HG03457 (cell line): ENCODE measurements around the gene ERP44.
"Not testable (repeated sequence)": the region's sequence is repeated elsewhere in the genome, so short reads cannot be mapped to it uniquely, and the experiment has no call there.

Experiments
- ATAC-seq: cut with Tn5 transposase; IDR thresholded peaks from one replicate; pipeline ENCODE4 v1.9.1; 2021; ENCODE audit warnings: moderate number of reproducible peaks; ENCODE audit not compliant: unreplicated experiment

ERP44 gene

GRCh38 chr9:100101608-100102007 lies 2.8 kb upstream of the ERP44 start:
- ATAC-seq, result no peak

- ATAC-seq, result no peak
These were observed 1.4 kb upstream of the ERP44 start for GRCh38 chr9:100100146-100100667.

GRCh38 chr9:100099722-100100042 lies 882 bp upstream of the ERP44 start:
- no peak for ATAC-seq

- ATAC-seq, result peak; percentile 5
These were observed 534 bp downstream of the ERP44 start for GRCh38 chr9:100098046-100098886.

- no peak for ATAC-seq
These were observed 2.4 kb downstream of the ERP44 start for GRCh38 chr9:100096378-100096916.

GRCh38 chr9:100094411-100094810 lies 4.4 kb downstream of the ERP44 start:
- not testable (repeated sequence) for ATAC-seq

GRCh38 chr9:100092066-100092465 lies 6.7 kb downstream of the ERP44 start:
- ATAC-seq, result no peak

- no peak for ATAC-seq
These were observed 7.2 kb downstream of the ERP44 start for GRCh38 chr9:100091650-100092049.

GRCh38 chr9:100090880-100091279 lies 7.9 kb downstream of the ERP44 start:
- no peak for ATAC-seq

GRCh38 chr9:100088202-100088601 lies 10.6 kb downstream of the ERP44 start:
- no peak for ATAC-seq

- ATAC-seq, result no peak
These were observed 11.6 kb downstream of the ERP44 start for GRCh38 chr9:100087218-100087617.

- ATAC-seq, result no peak
These were observed 12.6 kb downstream of the ERP44 start for GRCh38 chr9:100086097-100086635.

- ATAC-seq, result peak; percentile 74
These were observed 14.1 kb downstream of the ERP44 start for GRCh38 chr9:100084734-100085133.

- peak; percentile 35 for ATAC-seq
These were observed 14.7 kb downstream of the ERP44 start for GRCh38 chr9:100084128-100084453.

- peak; percentile 38 for ATAC-seq
These were observed 15.2 kb downstream of the ERP44 start for GRCh38 chr9:100083448-100084127.

- ATAC-seq, result no peak
These were observed 16.0 kb downstream of the ERP44 start for GRCh38 chr9:100082782-100083181.

- ATAC-seq, result not testable (repeated sequence)
These were observed 22.5 kb downstream of the ERP44 start for GRCh38 chr9:100076256-100076655.

- ATAC-seq, result no peak
These were observed 23.8 kb downstream of the ERP44 start for GRCh38 chr9:100074989-100075388.

GRCh38 chr9:100074093-100074492 lies 24.7 kb downstream of the ERP44 start:
- no peak for ATAC-seq

- ATAC-seq, result no peak
These were observed 26.0 kb downstream of the ERP44 start for GRCh38 chr9:100072805-100073204.

- no peak for ATAC-seq
These were observed 27.5 kb downstream of the ERP44 start for GRCh38 chr9:100071271-100071670.
